NCI-H2107 treated with DMSO at 0.1 percent for 48 hours (cell line): ENCODE data around the gene GABRA4.

Experiments used
- DNase-seq: peaks from one replicate; lab custom pipeline; 2025; ENCODE audit not compliant: unreplicated experiment; lab: John Stamatoyannopoulos, UW

GABRA4 gene

GRCh38 chr4:46979726-46980125 lies 13.7 kb downstream of the GABRA4 start:
- no peak for DNase-seq

DNA sequence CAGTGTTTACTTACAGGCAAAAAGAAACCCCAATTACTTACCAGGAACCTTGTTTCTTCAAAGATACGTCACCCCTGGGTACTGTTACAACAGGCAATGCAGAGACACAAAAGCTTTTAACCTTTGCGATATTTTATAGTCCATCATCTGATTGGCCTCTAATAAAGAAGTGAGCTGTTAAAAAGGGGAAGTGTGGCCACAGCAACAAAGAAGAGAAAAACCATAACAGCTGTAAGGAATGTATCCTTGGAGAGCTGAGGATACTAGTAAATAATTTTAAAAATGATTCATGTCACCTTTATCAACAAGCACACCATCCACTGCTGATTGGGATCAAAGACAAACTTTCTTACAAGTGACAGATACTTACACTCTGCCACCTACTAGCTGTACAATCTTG lies 14.1 kb downstream of the GABRA4 start:
- no peak for DNase-seq

DNA sequence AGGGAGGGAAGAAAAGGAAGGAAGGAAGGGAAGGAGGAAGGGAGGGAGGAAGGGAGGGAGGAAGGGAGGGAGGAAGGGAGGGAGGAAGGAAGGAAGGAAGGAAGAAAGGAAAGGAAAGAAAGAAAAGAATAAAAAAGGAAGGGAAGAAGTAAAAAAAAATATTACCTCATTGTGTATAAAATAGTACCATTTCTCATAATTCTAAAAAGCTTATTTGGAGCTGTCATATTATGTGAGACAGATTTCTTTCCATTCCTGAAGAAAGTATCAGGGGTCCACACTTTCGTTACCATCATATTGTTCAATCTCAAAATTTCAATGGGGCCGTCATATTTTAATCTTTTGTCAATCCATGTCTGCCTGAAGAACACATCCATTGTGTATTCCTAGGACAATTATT lies 16.1 kb downstream of the GABRA4 start:
- DNase-seq, result no peak

DNA sequence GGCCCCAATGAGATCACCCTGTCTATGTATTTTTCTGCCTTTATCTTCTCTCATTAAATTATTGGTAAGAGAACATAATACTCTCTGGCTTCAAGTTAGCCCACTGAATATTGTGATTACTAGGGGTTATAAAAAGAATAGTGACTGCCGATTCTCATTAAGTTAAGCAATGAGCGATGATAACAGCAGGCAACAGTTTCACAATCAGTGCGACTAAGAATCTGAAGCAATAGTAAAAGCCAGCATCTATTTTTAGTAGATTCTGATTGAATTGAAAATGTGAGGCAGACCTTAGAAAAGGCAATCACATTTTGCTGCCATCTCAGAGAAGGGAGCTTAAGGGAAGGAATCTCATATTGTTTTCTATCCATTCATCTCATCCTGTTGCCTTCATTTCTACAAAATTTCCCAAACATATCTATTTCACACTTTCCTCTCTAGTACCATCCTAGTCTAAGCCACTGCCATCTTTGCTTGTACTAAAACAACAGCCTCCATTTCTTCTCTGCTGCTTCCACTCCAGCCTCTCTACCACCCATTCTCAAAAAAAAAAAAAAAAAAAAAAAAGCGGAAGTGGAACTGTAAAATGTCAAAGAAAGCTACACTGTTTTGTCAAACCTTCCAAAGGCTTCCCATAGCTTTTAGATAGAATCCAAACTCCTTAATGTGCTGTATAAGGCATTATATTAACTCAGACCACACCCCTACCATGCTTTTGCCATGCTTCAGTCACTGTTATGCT lies 17.4 kb downstream of the GABRA4 start:
- no peak for DNase-seq

GRCh38 chr4:46974891-46975543 lies 18.4 kb downstream of the GABRA4 start:
- DNase-seq, result no peak

DNA sequence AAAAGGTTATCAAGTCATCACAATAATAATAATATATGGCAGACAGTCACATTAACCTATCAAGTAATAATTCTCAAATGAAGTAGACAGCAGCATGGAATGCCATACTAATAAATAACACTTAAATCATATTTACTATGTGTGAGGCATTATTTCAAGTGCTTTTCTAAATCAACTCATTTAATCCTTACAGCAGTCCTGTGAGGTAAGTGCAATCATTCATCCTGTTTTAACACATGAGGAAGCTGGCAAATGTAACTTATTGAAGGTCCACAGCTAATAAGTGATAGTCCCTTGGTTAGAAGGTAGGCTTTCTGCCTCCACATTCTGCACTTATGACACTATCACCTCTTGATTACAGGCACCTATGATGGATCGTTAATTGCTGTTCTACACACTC lies 24.5 kb downstream of the GABRA4 start:
- DNase-seq, result no peak

GRCh38 chr4:46967631-46968030 lies 25.8 kb downstream of the GABRA4 start:
- no peak for DNase-seq

DNA sequence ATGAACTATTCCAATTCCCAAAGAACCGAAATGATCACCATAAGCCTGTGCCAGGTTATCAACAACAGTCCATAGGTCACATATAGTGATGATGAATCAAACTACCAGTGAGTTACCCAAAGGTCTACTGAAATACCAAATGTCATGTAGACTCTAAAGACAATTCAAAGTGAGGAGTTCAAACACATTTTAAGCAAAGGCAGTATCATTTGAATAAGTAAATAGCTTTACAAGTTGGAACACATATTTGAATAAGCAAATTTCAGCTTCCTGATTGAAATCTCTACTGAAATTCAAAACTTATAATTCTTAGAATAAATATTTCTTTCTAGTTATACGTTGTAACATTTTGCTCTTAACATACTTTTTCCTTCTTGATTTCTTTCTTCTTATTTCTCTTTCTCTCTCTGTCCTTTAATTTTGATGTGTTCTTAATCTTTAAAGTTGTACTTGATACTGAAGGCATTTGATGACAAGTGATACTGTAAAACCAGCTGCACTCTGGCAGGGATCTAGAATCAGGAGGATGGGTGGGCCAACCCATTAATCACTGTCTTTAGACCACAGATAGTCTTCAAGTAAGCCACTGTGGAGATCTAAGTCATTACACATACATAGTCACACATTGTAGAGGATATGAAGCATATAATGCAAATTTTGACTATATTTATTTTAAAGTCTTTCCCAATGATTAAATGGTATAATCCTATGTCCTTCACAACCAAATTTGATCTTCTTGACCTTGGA lies 34.5 kb downstream of the GABRA4 start:
- no peak for DNase-seq

- DNase-seq, result no peak
Measured at GRCh38 chr4:46956451-46956850, 36.9 kb downstream of the GABRA4 start.

DNA sequence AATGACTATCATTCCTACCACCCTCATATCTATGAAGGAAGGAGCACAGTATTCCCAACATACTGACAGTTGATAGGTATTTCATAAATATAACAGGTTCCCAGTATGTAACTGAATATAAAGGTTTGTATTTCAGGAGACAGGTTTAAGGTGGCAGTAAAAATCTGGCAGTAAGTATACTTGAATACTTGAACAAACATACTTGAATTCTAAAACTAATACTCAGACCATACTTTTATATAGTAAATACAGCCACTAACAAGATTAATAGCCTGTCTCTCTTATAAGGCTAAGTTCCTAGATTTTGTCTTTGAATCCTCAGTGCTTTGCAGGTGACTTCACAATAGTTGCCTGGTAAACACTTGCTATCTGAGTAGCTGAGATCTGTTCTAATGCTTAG lies 37.8 kb downstream of the GABRA4 start:
- no peak for DNase-seq

DNA sequence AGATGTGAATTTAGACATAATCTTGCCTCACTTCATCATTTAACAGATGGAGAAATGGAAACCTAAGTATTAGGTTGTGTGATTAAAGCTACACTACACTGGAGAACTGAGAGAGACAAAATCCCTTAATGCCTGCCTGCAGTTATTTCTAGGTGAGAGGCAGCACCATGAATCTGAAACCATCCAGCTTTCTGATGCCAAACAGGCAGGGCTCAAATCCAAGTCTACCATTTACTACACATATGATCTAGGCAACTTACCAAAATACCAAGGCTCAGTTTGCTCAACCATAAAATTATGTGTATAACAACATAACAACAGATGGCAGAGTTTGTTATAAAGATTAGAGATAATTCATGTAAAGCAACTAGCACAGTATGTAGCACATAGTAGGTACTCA lies 38.7 kb downstream of the GABRA4 start:
- no peak for DNase-seq

DNA sequence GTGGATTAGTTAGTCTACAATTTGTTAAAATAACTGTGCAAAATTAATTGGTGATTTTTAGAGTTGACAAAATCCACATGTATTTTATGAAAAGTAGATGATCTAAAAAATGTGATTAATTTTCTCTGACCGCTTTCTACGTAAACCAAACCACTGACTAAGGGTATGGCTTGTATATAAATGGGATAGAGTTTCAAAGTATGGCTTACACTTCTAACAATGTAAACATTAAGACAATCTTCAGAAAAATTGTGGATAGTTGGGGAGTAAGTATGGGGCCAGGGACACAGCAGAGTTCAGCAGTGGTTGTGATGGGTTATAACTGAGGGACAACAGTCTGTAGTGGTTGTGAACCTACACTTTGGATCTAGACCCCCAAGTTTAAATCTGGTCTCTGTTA lies 39.8 kb downstream of the GABRA4 start:
- DNase-seq, result no peak

DNA sequence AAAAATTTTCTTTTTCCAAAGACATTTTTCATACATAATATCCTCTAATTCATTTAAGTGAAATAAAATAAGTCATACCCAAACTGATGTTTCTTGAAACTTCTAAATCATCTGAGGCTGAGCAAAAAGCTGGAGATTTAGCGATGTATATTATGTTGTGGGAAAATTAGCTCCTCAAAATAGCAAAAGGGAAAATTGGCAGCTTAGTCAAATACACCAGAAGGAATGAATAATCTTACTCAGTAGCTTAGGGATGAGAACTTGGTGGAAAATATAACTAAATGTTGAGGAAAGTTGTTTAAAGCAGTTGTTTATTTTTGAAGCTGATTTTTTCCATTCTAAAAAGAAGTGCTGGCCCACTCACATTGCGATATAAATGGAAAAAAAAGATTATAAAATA lies 40.9 kb downstream of the GABRA4 start:
- DNase-seq, result no peak

GRCh38 chr4:46950826-46951225 lies 42.6 kb downstream of the GABRA4 start:
- DNase-seq, result no peak

DNA sequence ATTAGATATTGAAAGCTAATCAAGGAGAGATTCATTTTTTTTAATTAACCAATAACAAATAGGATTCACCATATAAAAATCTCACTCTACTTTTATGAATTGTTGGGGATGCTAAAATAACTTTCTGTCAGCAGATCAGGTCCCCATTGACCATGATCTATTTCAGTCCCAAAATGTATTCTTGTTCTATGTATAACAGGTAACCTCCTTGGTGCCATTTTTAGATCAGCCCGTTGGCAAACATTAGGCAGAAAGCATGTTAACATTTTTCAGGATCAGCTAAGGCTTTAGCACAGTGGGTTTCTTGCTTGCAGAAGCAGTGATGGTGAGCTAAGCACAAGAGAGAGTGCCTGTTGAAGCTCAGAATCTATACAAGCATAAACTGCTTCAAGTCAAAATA lies 43.6 kb downstream of the GABRA4 start:
- no peak for DNase-seq

- no peak for DNase-seq
Measured at GRCh38 chr4:46947541-46947940, 45.8 kb downstream of the GABRA4 start.

GRCh38 chr4:46946919-46947536 lies 46.4 kb downstream of the GABRA4 start:
- DNase-seq, result no peak

DNA sequence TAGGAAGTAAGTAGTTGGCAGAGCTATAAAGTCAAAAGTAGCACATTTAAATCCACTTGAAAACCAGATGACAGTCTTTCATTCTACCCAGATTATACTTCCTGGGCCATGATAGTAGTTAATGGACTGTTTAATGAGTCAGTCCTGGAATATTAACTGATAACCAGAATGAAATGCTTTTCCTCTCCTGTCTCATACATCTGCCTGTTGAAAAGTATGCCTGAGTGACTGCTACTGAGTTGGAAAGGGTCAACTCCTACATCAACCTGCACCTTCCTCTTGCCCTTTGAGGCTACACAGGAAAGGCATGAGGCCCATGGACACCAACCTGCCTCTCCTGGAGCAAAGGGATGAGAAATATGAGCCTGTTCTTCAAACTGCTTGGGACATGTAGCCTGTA lies 48.3 kb downstream of the GABRA4 start:
- no peak for DNase-seq

GRCh38 chr4:46944345-46944744 lies 49.0 kb downstream of the GABRA4 start:
- DNase-seq, result no peak

DNA sequence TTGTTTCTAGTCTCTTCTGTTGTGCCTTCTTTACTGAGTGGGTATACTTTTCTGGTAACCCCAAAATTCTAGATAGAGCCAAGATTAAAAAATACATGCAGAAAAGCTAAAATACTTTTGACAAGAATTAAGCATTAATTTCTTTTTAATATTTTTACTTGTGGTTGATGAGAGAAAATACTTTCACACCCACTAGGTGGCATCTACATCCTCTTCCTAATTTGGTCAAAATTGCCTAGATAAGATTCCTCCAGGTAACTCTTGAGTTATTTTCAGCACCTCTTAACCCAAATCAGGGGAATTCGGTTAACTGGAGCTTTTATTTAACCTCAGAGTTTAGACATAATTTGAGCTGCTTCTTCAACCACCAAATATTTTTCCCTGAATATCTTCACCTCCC lies 55.9 kb downstream of the GABRA4 start:
- no peak for DNase-seq

- no peak for DNase-seq
Measured at GRCh38 chr4:46934726-46935125, 58.7 kb downstream of the GABRA4 start.

- no peak for DNase-seq
Measured at GRCh38 chr4:46933686-46934085, 59.7 kb downstream of the GABRA4 start.
